ENCODE results near the gene SLC5A2.

Gene SLC5A2

GRCh38 chr16:31453255-31454204 is 29.4 kb upstream of the SLC5A2 start:
- DNase-seq (ENCODE audit: low read depth) = no peak
- TF ChIP-seq, protein P1, sequence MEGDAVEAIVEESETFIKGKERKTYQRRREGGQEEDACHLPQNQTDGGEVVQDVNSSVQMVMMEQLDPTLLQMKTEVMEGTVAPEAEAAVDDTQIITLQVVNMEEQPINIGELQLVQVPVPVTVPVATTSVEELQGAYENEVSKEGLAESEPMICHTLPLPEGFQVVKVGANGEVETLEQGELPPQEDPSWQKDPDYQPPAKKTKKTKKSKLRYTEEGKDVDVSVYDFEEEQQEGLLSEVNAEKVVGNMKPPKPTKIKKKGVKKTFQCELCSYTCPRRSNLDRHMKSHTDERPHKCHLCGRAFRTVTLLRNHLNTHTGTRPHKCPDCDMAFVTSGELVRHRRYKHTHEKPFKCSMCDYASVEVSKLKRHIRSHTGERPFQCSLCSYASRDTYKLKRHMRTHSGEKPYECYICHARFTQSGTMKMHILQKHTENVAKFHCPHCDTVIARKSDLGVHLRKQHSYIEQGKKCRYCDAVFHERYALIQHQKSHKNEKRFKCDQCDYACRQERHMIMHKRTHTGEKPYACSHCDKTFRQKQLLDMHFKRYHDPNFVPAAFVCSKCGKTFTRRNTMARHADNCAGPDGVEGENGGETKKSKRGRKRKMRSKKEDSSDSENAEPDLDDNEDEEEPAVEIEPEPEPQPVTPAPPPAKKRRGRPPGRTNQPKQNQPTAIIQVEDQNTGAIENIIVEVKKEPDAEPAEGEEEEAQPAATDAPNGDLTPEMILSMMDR (IDR thresholded peaks at IDR 0.05; ENCODE audit: control insufficient read depth, insufficient read depth, low read depth, low read length, missing control alignments) = no peak
- H3K4me3 ChIP-seq (ENCODE audit: control insufficient read depth, low read depth, low read length) = no peak overlapping the region

- TF ChIP-seq, protein P1 (IDR thresholded peaks at IDR 0.05; ENCODE audit: control insufficient read depth, insufficient read depth, low read depth, low read length, missing control alignments) = no peak
- no peak overlapping the region for H3K4me3 ChIP-seq (ENCODE audit: control insufficient read depth, low read depth, low read length)
- no peak for DNase-seq (ENCODE audit: low read depth)
These were observed 27.2 kb upstream of the SLC5A2 start for GRCh38 chr16:31455601-31456314.

GRCh38 chr16:31456988-31457360 is 25.9 kb upstream of the SLC5A2 start:
- peak overlapping the region; percentile 5 for H3K4me3 ChIP-seq (ENCODE audit: control insufficient read depth, low read depth, low read length)
- no peak for DNase-seq (ENCODE audit: low read depth)
- TF ChIP-seq, protein P1 (IDR thresholded peaks at IDR 0.05; ENCODE audit: control insufficient read depth, insufficient read depth, low read depth, low read length, missing control alignments) = no peak

GRCh38 chr16:31458073-31458843 is 24.7 kb upstream of the SLC5A2 start:
- no peak for DNase-seq (ENCODE audit: low read depth)
- H3K4me3 ChIP-seq (ENCODE audit: control insufficient read depth, low read depth, low read length) = peak overlapping the region; percentile 76
- TF ChIP-seq, protein P1 (IDR thresholded peaks at IDR 0.05; ENCODE audit: control insufficient read depth, insufficient read depth, low read depth, low read length, missing control alignments) = peak; percentile 33

- H3K4me3 ChIP-seq (ENCODE audit: control insufficient read depth, low read depth, low read length) = peak within 1 kb of the TSS; percentile 76
- peak; percentile 94 for DNase-seq (ENCODE audit: low read depth)
- TF ChIP-seq, protein P1 (IDR thresholded peaks at IDR 0.05; ENCODE audit: control insufficient read depth, insufficient read depth, low read depth, low read length, missing control alignments) = peak; percentile 68
These were observed 23.9 kb upstream of the SLC5A2 start, which contains the start of gene ARMC5 for GRCh38 chr16:31458844-31459686. Gene ARMC5 (plus strand): TSS chr16:31459501. CDS start chr16:31459525, 24 bp downstream.

Data from AG09309 (cell line).